AG09309 (cell line): ENCODE measurements around the gene PRICKLE1.

ENCODE experiments used
- DNase-seq: peaks from one replicate; pipeline ENCODE4 v3.0.0-alpha.2; 2010; ENCODE audit warnings: low read depth
- H3K4me3 ChIP-seq: 2 replicates; pipeline ENCODE4 v1.5.1; 2011; ENCODE audit warnings: mild to moderate bottlenecking, low read depth, low read length, moderate library complexity; ENCODE audit not compliant: control insufficient read depth
- CTCF ChIP-seq: IDR thresholded peaks from 2 replicates; pipeline ENCODE4 v1.5.1; 2011; ENCODE audit warnings: mild to moderate bottlenecking, low read depth, low read length, inconsistent platforms; ENCODE audit not compliant: insufficient read depth, control insufficient read depth; ENCODE audit errors: missing control alignments

PRICKLE1 gene

GRCh38 chr12:42564996-42565395, 24.6 kb downstream of the PRICKLE1 start:
- TF ChIP-seq CTCF = no peak
- DNase-seq = no peak
- no peak overlapping the region for H3K4me3 ChIP-seq

GRCh38 chr12:42564556-42564955, 25.0 kb downstream of the PRICKLE1 start:
- no peak for DNase-seq
- TF ChIP-seq CTCF = no peak
- no peak overlapping the region for H3K4me3 ChIP-seq

GRCh38 chr12:42560977-42561376, 28.6 kb downstream of the PRICKLE1 start:
- no peak for TF ChIP-seq CTCF
- H3K4me3 ChIP-seq = no peak overlapping the region
- DNase-seq = no peak

- TF ChIP-seq CTCF = no peak
- DNase-seq = no peak
- no peak overlapping the region for H3K4me3 ChIP-seq
Measured at GRCh38 chr12:42557586-42558172, 31.9 kb downstream of the PRICKLE1 start.

- no peak overlapping the region for H3K4me3 ChIP-seq
- no peak for DNase-seq
- no peak for TF ChIP-seq CTCF
Measured at GRCh38 chr12:42556917-42557316, 32.6 kb downstream of the PRICKLE1 start.

GRCh38 chr12:42552822-42553221, 36.7 kb downstream of the PRICKLE1 start:
- no peak overlapping the region for H3K4me3 ChIP-seq
- TF ChIP-seq CTCF = no peak
- DNase-seq = no peak

- no peak for DNase-seq
- no peak overlapping the region for H3K4me3 ChIP-seq
- no peak for TF ChIP-seq CTCF
Measured at GRCh38 chr12:42550800-42551199, 38.7 kb downstream of the PRICKLE1 start.
